ENCODE measurements around the gene MYO3B. TPM values are rescaled to one million over a fixed set of nuclear protein-coding genes. Genes with fewer than 3 reads are reported as not detected.

MYO3B gene
- total RNA-seq, 1 donor from 2014 or later: 9.1 TPM

GRCh38 chr2:170237572-170238120 is 59.7 kb downstream of the MYO3B start:
- Mint-ChIP-seq H3K9me3 (no peaks in the 10 kb centered on the region), H3K27ac (no peak overlapping the region), H3K36me3 (no peaks in the 10 kb centered on the region), H3K27me3 (ENCODE audit: low read depth) (peaks cover 11% of the 10 kb centered on the region), H3K4me1 (peaks cover 5% of the 10 kb centered on the region), H3K4me3 (no peak overlapping the region)
- DNase-seq (ENCODE audit: low spot score in 2 of 2, unreplicated experiment in 2 of 2): no peak
- no peak for TF ChIP-seq CTCF (IDR thresholded peaks at IDR 0.05; ENCODE audit: unreplicated experiment)

GRCh38 chr2:170238776-170239175 is 60.8 kb downstream of the MYO3B start:
- Mint-ChIP-seq H3K27ac (no peak overlapping the region), H3K9me3 (no peaks in the 10 kb centered on the region), H3K36me3 (no peaks in the 10 kb centered on the region), H3K27me3 (ENCODE audit: low read depth) (peaks cover 11% of the 10 kb centered on the region), H3K4me1 (peaks cover 13% of the 10 kb centered on the region), H3K4me3 (no peak overlapping the region)
- TF ChIP-seq CTCF (IDR thresholded peaks at IDR 0.05; ENCODE audit: unreplicated experiment): no peak
- DNase-seq (ENCODE audit: low spot score in 2 of 2, unreplicated experiment in 2 of 2): no peak

GRCh38 chr2:170240629-170241028 is 62.7 kb downstream of the MYO3B start:
- no peaks in the 10 kb centered on the region for H3K9me3 Mint-ChIP-seq
- TF ChIP-seq CTCF (IDR thresholded peaks at IDR 0.05; ENCODE audit: unreplicated experiment): no peak
- peaks cover 16% of the 10 kb centered on the region for H3K4me1 Mint-ChIP-seq
- H3K27me3 Mint-ChIP-seq (ENCODE audit: low read depth): peaks cover 15% of the 10 kb centered on the region
- DNase-seq (ENCODE audit: low spot score in 2 of 2, unreplicated experiment in 2 of 2): no peak
- H3K27ac Mint-ChIP-seq: no peak overlapping the region
- H3K4me3 Mint-ChIP-seq: no peak overlapping the region
- no peaks in the 10 kb centered on the region for H3K36me3 Mint-ChIP-seq

GRCh38 chr2:170241756-170242155 is 63.8 kb downstream of the MYO3B start:
- H3K4me3 Mint-ChIP-seq: no peak overlapping the region
- H3K4me1 Mint-ChIP-seq: peaks cover 14% of the 10 kb centered on the region
- peaks cover 15% of the 10 kb centered on the region for H3K27me3 Mint-ChIP-seq (ENCODE audit: low read depth)
- H3K36me3 Mint-ChIP-seq: no peaks in the 10 kb centered on the region
- no peaks in the 10 kb centered on the region for H3K9me3 Mint-ChIP-seq
- no peak overlapping the region for H3K27ac Mint-ChIP-seq
- no peak for DNase-seq (ENCODE audit: low spot score in 2 of 2, unreplicated experiment in 2 of 2)
- TF ChIP-seq CTCF (IDR thresholded peaks at IDR 0.05; ENCODE audit: unreplicated experiment): no peak

- H3K9me3 Mint-ChIP-seq: no peaks in the 10 kb centered on the region
- H3K27ac Mint-ChIP-seq: no peak overlapping the region
- peaks cover 19% of the 10 kb centered on the region for H3K27me3 Mint-ChIP-seq (ENCODE audit: low read depth)
- H3K4me1 Mint-ChIP-seq: peaks cover 14% of the 10 kb centered on the region
- DNase-seq (ENCODE audit: low spot score in 2 of 2, unreplicated experiment in 2 of 2): no peak
- no peak for TF ChIP-seq CTCF (IDR thresholded peaks at IDR 0.05; ENCODE audit: unreplicated experiment)
- H3K36me3 Mint-ChIP-seq: no peaks in the 10 kb centered on the region
- H3K4me3 Mint-ChIP-seq: no peak overlapping the region
These were observed 65.3 kb downstream of the MYO3B start for GRCh38 chr2:170243118-170243837.
